ENCODE results near the gene RPLP2. TPM values are rescaled to one million over a fixed set of nuclear protein-coding genes. Genes with fewer than 3 reads are reported as not detected.

RPLP2 gene
- polyA plus RNA-seq, 1 donor (not counting 4 experiments of a cell fraction or from before 2014, with no cell fraction given): 632 TPM

DNA sequence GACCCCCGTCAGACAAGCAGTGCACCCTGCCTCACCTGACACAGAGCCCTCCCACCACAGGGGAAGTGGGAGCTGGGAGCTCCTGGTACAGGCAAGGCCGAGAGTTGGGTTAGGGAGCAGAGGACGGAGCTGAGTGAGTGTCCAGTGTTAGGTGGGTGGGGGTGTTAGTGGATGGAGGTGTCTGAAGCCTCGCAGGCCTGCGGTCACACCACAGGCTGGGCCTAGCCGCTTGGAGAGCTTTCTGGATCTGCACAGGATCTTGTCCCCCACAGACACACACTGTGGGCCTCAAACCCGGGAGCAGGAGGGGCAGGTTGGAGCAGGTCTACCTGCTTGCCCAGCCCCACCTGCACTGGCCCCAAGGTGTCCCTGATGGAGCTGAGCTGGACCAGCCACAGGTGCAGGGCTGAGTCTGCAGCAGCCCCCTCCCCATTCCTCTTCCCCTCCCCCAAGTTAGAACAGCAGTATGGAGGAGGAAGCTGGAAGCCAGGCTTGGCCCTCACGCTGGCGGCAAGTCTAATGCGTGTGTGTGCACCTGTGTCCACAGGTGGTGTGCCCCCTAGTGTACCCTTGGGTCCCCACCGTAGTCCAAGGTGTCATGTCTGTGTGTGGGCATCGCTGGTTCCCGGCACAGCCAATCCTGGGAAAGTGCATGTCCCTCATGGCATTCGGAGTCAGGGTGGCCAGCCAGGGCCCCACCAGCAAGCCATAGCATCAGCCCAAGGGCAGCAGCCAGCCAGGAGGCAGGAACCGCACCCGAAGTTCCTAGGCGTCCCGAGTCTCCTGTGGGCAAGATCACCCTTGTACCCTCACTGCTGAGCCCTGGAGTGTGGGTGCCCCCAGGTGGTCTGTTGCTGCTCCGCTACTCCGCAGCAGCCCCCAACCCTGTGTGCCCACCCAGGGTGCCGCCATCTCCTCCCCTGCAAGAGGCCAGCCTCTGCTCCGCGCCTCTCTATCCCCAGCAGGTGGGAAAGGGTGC is 30.5 kb upstream of the RPLP2 start:
- no peak overlapping the region for H3K4me2 ChIP-seq (ENCODE audit: control insufficient read depth, extremely low read depth, insufficient read depth, low read depth, low read length)
- no peak overlapping the region for H3K4me3 ChIP-seq (ENCODE audit: control insufficient read depth in 2 of 3, extremely low read depth in 1 of 3, insufficient read depth in 2 of 3, low read depth in 1 of 3, low read length in 3 of 3)
- H3K36me3 ChIP-seq (ENCODE audit: control insufficient read depth in 2 of 2, extremely low read depth in 1 of 2, insufficient read depth in 2 of 2, low read length in 2 of 2): peaks cover 0 to 9% of the 10 kb centered on the region in 2 experiments
- no peak overlapping the region for H3K27ac ChIP-seq (ENCODE audit: control insufficient read depth, insufficient read depth, low read length)
- H3K9ac ChIP-seq (ENCODE audit: control insufficient read depth, extremely low read depth, insufficient read depth, low read length): no peak overlapping the region
- no peak for DNase-seq (ENCODE audit: low read depth, low spot score)
- TF ChIP-seq EZH2 (IDR thresholded peaks at IDR 0.05; ENCODE audit: low read length): no peak
- TF ChIP-seq, protein P1, sequence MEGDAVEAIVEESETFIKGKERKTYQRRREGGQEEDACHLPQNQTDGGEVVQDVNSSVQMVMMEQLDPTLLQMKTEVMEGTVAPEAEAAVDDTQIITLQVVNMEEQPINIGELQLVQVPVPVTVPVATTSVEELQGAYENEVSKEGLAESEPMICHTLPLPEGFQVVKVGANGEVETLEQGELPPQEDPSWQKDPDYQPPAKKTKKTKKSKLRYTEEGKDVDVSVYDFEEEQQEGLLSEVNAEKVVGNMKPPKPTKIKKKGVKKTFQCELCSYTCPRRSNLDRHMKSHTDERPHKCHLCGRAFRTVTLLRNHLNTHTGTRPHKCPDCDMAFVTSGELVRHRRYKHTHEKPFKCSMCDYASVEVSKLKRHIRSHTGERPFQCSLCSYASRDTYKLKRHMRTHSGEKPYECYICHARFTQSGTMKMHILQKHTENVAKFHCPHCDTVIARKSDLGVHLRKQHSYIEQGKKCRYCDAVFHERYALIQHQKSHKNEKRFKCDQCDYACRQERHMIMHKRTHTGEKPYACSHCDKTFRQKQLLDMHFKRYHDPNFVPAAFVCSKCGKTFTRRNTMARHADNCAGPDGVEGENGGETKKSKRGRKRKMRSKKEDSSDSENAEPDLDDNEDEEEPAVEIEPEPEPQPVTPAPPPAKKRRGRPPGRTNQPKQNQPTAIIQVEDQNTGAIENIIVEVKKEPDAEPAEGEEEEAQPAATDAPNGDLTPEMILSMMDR (optimal IDR thresholded peaks at IDR 0.05 in 1 of 3, IDR thresholded peaks at IDR 0.05 in 1 of 3, conservative IDR thresholded peaks at IDR 0.05 in 1 of 3; ENCODE audit: extremely low read depth in 1 of 3, insufficient read depth in 2 of 3, low read length in 3 of 3): peak in 1 of 3 experiments; percentile 28
- no peak for FAIRE-seq
- peaks cover 29% of the 10 kb centered on the region for H3K4me1 ChIP-seq (ENCODE audit: control insufficient read depth, extremely low read depth, insufficient read depth, low read length)
- no peaks in the 10 kb centered on the region for H3K27me3 ChIP-seq (ENCODE audit: control insufficient read depth, extremely low read depth, insufficient read depth, low read length)
- peaks cover 46% of the 10 kb centered on the region for H3K79me2 ChIP-seq (ENCODE audit: control insufficient read depth, insufficient read depth, low read length)
- dilution Hi-C loops (cut with MboI; ENCODE audit: extremely low pct_ligation_motif_present, low sequenced_read_pairs): no loop called here
- peaks cover 11% of the 10 kb centered on the region for H4K20me1 ChIP-seq (ENCODE audit: control insufficient read depth, extremely low read depth, insufficient read depth, low read length)
- no peaks in the 10 kb centered on the region for H3K9me3 ChIP-seq (ENCODE audit: control insufficient read depth, low read depth, low read length)
- H3K9me1 ChIP-seq (ENCODE audit: control insufficient read depth, extremely low read depth, insufficient read depth, low read length): peaks cover 12% of the 10 kb centered on the region
- no peak overlapping the region for H2AFZ ChIP-seq (ENCODE audit: control insufficient read depth, low read length)

DNA sequence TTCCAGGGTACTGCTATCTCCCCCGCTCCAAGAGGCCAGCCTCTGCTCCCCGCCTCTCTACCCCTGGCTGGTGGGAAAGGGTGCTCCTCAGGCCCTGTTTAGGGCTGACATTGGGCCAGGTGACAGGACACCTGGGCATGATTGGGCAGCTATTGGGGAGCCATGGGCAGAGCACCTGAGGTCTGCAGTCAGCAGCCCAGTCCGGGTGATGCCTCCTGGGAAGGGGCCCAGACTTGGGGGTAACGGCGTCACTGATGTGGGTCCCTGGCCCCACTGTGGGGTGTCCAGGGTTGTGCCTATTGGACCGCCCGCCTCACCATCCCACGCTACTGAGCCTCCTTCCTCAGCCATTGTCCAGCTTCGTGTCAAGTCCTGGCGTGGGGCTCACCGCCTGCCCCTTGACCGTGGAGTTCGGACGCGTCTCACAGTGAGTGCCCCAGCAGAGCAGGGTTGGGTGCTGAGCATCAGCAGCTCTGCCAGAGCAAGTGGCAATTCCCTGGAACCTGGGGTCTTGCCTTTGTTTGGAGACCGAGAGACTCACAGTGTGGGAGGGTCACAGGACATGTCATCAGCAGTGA is 29.7 kb upstream of the RPLP2 start:
- Histone ChIP-seq H3K4me2 (ENCODE audit: control insufficient read depth, extremely low read depth, insufficient read depth, low read depth, low read length) (no peak overlapping the region), H3K79me2 (ENCODE audit: control insufficient read depth, insufficient read depth, low read length) (peaks cover 38% of the 10 kb centered on the region), H3K4me1 (ENCODE audit: control insufficient read depth, extremely low read depth, insufficient read depth, low read length) (peaks cover 26% of the 10 kb centered on the region), H3K9me3 (ENCODE audit: control insufficient read depth, low read depth, low read length) (no peaks in the 10 kb centered on the region), H3K36me3 (ENCODE audit: control insufficient read depth in 2 of 2, extremely low read depth in 1 of 2, insufficient read depth in 2 of 2, low read length in 2 of 2) (peaks cover 0 to 7% of the 10 kb centered on the region in 2 experiments), H3K9me1 (ENCODE audit: control insufficient read depth, extremely low read depth, insufficient read depth, low read length) (peaks cover 9% of the 10 kb centered on the region), H4K20me1 (ENCODE audit: control insufficient read depth, extremely low read depth, insufficient read depth, low read length) (peaks cover 7% of the 10 kb centered on the region), H3K27ac (ENCODE audit: control insufficient read depth, insufficient read depth, low read length) (no peak overlapping the region), H3K4me3 (ENCODE audit: control insufficient read depth in 2 of 3, extremely low read depth in 1 of 3, insufficient read depth in 2 of 3, low read depth in 1 of 3, low read length in 3 of 3) (no peak overlapping the region), H2AFZ (ENCODE audit: control insufficient read depth, low read length) (no peak overlapping the region), H3K9ac (ENCODE audit: control insufficient read depth, extremely low read depth, insufficient read depth, low read length) (no peak overlapping the region), H3K27me3 (ENCODE audit: control insufficient read depth, extremely low read depth, insufficient read depth, low read length) (no peaks in the 10 kb centered on the region)
- dilution Hi-C loops (cut with MboI; ENCODE audit: extremely low pct_ligation_motif_present, low sequenced_read_pairs): no loop called here
- TF ChIP-seq EZH2 (IDR thresholded peaks at IDR 0.05; ENCODE audit: low read length): no peak
- TF ChIP-seq, protein P1 (optimal IDR thresholded peaks at IDR 0.05 in 1 of 3, IDR thresholded peaks at IDR 0.05 in 1 of 3, conservative IDR thresholded peaks at IDR 0.05 in 1 of 3; ENCODE audit: extremely low read depth in 1 of 3, insufficient read depth in 2 of 3, low read length in 3 of 3): no peak
- FAIRE-seq (no peak), DNase-seq (ENCODE audit: low read depth, low spot score) (no peak)
